HG03025 (cell line): ENCODE results near the gene SFXN1.

Source experiments
- ATAC-seq: cut with Tn5 transposase; IDR thresholded peaks from one replicate; pipeline ENCODE4 v1.9.1; 2021; ENCODE audit warnings: mild to moderate bottlenecking, moderate library complexity; ENCODE audit not compliant: unreplicated experiment, low FRiP score

The SFXN1 gene

DNA sequence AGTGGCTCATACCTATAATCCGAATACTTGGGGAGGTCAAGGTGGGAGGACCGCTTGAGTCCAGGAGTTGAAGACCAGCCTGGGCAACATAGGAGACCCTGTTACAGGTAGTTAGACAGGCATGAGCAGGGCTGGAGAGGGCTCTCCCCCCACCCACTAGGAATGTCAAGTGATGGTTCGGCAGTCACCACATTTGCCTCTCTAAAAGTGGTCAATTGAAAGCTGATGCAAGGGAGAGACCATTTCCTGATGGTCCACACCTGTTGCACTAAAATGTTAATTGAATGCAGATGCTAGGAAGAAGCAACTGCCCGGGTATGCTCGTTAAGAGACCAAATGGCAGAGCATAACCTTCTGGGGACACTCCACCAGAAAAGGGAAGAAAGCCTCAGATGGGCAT lies 82.7 kb downstream of the SFXN1 start:
- no peak for ATAC-seq

DNA sequence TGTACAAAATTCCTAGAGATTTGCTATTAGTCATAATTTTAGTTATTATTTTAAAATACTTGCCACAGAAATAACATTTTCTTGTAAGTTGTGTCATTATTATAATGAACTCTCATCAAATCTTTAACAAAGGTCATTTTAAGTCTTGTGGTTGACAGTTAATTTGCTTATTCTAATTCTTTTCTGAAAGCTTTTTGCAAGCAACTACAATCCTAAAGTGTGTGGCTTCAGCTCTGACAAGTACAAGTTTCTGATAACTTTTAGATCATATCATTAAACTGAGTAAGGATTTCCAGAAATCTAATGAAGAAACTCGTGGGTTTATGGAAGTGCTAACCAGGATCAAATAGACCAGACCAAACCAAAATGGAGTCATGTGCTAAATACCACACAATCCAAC lies 86.4 kb downstream of the SFXN1 start:
- no peak for ATAC-seq

DNA sequence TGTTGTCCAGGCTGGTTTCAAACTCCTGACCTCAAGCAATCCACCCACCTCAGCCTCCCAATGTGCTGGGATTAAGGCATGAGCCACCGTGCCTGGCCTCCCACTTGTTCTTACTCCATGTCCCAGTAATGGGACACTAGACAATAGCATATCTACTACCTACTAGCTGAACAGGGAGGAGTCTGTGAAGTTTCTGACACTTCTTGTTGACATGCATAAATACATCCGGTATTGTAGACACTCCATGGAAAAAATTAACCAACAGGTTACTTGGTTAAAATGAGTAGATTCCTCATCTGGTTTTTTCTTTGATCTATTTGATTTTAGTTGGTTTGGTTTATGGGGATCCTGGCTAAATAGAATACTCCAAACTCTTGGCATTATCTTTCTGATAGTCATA lies 88.3 kb downstream of the SFXN1 start:
- no peak for ATAC-seq

DNA sequence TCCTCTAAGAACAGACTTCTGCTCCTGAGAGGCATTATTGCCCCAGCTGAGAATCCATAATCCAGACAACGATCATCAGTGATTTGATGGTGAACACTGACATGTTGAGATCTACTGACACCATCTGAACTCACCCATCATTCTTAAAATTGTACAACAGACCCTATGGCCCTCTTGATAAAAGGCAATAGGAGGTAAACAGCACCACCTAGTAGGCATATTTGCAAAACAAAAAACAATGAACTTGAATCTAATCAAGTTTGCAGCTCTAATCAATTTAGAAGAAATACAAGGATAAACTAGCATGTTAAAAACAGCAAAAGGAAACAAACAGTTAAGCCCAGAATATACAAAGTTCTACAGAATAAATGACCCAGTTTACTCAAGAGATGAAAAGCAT lies 89.6 kb downstream of the SFXN1 start:
- no peak for ATAC-seq

DNA sequence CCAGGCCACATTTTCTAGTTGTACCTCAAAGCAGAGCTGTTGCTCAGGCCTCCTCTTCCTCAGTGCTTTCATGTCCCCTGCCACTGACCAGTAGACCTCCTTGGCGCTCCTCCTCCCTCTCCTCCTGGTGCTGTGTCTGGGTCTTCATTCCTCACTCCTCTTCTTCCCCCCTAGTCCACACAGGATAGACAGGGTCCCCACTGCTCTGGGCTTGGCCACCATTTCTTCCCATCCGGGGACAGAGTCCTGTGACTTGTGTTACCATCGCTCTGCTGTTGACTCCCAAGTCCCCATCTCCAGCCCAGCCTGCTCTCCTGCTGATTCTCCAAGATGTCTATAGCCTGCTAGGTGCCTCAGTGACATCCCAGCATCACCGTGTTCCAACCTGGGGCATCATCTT lies 91.3 kb downstream of the SFXN1 start:
- no peak for ATAC-seq

DNA sequence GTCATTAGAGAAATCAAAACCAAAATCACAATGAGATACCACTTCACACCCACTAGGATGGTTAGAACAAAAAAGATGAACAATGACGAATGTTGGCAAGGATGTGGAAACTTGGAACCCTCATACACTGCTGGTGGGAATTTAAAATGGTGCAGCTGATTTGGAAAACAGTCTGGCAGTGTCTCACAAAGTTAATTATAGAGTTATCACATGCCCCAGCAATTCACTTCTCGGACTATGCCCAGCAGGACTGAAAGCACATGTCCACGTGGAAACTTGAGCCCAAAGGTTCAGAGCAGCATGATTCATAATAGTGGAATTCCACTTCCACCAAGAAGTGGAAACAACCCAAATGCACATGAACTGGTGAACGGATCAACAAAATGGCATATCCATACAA lies 94.5 kb downstream of the SFXN1 start:
- ATAC-seq, result no peak

DNA sequence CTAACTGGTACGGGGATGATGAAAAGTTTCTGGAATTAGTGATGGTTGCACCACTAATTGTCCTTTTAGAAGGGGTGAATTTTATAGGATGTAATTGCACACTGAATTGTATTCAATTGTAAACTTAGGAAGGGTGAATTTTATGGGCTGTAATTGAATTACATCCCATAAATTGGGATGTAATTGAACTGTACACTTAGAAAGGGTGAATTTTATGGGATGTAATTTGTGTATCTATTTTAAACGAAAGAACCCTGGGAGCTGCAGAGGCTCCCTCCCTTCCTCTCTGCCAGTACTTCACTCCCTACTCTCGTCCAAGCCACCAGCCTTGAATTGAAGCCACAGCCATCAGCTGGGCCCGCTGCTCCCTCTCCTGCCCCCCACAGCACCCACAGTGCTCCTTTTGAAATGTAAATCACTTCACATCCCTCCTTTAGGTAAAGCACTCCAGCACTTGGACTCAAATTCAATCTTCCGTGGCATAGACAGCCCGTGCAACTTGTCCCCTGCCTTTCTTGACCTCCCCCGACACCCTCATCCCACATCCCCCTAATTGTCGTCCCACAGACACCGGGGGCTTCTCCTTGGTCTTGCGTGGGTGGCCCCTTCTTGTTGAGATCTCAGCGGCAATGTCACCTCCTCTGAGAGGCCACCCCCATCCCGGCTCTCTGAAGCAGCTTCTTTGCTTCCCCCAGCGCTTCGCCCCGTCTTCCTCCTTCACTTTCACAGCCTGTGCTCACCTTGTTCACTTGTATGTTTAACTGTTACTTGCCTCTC lies 95.3 kb downstream of the SFXN1 start:
- ATAC-seq, result no peak

DNA sequence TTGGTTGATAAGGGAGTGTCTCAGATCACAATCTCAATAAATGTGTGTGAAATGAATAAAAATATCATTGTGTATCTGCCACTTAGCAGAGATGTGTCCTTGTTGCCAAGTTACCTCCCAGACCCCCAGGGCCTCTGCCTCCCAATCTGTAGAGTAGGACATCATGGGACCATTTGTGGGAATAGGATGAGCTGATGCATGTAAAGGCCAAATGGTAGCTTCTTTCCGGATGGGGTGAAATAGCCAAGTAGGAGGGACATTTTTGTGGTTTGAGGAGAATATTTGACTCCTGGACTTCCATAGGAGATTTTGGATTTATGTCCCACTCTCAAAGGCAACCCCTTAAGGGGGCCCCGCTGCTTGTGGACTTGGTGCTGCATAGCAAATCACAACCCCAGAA lies 96.9 kb downstream of the SFXN1 start:
- ATAC-seq, result no peak

DNA sequence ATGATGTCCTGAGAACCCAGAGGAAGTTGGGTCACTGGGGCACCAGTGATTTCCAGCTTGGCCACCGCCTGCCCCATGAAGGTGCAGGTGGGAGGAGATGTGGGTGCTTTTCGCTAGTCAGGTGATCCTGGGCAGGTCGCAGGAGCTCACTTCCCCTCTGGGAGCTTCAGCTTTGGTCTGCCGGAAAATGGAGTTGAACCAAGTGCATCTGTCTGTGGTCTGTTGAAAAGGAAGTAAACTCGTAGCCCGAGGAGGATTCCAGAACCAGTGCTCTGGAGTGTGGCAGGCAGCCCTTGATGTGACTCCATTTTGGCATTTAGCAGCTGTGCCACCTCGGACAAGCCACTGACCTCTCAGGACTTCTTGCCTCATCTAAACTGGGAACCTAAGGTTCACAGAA lies 97.7 kb downstream of the SFXN1 start:
- no peak for ATAC-seq

DNA sequence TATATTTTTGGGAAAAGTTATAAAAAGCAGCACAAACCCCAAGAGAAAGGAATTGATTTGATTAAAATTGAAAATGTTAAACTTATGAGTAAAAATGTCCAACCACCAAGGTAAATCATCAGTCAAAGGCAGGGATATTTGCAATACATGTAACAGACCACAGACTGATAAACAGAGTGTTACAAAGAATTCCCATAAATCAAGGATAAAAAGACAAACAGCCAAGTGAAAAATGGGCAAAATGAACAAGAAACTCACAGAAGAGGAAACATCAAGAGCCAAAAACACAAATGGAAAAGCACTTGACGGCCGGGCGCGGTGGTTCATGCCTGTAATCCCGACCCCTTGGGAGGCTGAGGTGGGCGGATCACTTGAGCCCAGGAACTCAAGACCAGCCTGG lies 98.2 kb downstream of the SFXN1 start:
- ATAC-seq, result no peak
